ENCODE data around the gene KLF9.

- TF ChIP-seq ZNF311 (tag by site-specific recombination; IDR thresholded peaks at IDR 0.05; ENCODE audit: borderline replicate concordance) (no peak), ZFHX2 (tag by site-specific recombination; conservative IDR thresholded peaks at IDR 0.05) (no peak)
Observed at GRCh38 chr9:70463877-70464276, 49.4 kb upstream of the KLF9 start.

All from HEK293 (cell line).